HEK293T (cell line): ENCODE measurements around the gene SERGEF.

Source experiments
- ARNT ChIP-seq: fragments of 450-650 bp; IDR thresholded peaks from 2 replicates; pipeline ENCODE4 v1.6.1; 2017; ENCODE audit warnings: mild to moderate bottlenecking
- BHLHE40 ChIP-seq: fragments of 450-650 bp; IDR thresholded peaks from 2 replicates; pipeline ENCODE4 v1.6.1; 2016; ENCODE audit warnings: mild to moderate bottlenecking, moderate library complexity, borderline replicate concordance
- FOXA1 ChIP-seq: fragments of 450-650 bp; IDR thresholded peaks from 2 replicates; pipeline ENCODE4 v1.6.1; 2016; ENCODE audit warnings: mild to moderate bottlenecking
- FOXK2 ChIP-seq: fragments of 450-650 bp; IDR thresholded peaks from 2 replicates; pipeline ENCODE4 v1.6.1; 2016; ENCODE audit warnings: mild to moderate bottlenecking
- FOXM1 ChIP-seq: fragments of 450-650 bp; IDR thresholded peaks from 2 replicates; pipeline ENCODE4 v1.6.1; 2017; ENCODE audit warnings: mild to moderate bottlenecking, borderline replicate concordance
- HDGF ChIP-seq: fragments of 450-650 bp; IDR thresholded peaks from 2 replicates; pipeline ENCODE4 v1.6.1; 2017; ENCODE audit warnings: antibody characterized with exemption, borderline replicate concordance
- NFRKB ChIP-seq: fragments of 450-650 bp; IDR thresholded peaks from 2 replicates; pipeline ENCODE4 v1.6.1; 2016; ENCODE audit warnings: mild to moderate bottlenecking, moderate library complexity
- SP1 ChIP-seq: fragments of 450-650 bp; IDR thresholded peaks from 2 replicates; pipeline ENCODE4 v1.6.1; 2017
- ZNF384 ChIP-seq: fragments of 450-650 bp; IDR thresholded peaks from 2 replicates; pipeline ENCODE4 v1.6.1; 2016

DNA sequence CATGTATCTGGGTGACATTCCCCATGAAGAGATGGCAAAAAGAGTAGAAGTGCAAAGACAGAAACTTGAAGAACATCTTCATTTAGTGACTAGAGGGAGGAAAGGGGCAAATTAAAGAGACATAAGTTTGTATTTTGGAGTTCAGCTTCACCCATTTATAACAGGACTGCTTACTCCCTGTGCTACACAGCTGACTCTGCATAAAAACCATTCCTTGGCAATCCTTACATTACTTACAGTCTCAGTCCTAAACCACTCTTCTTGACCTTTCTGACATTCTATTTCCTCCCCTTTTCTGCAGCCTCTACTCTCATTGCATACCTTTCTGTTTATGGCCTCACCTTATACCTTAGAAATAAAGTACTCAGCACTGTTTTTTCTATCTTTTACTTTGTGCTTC, 6.8 kb upstream of the SERGEF start:
- TF ChIP-seq NFRKB, result no peak
- TF ChIP-seq FOXK2, result no peak
- TF ChIP-seq FOXM1, result no peak
- TF ChIP-seq SP1, result no peak
- TF ChIP-seq ZNF384, result no peak
- no peak for TF ChIP-seq HDGF
- TF ChIP-seq BHLHE40, result no peak
- no peak for TF ChIP-seq ARNT
- TF ChIP-seq FOXA1, result no peak
